Measurements from ENCODE around the gene ZNF423.

The ZNF423 gene

DNA sequence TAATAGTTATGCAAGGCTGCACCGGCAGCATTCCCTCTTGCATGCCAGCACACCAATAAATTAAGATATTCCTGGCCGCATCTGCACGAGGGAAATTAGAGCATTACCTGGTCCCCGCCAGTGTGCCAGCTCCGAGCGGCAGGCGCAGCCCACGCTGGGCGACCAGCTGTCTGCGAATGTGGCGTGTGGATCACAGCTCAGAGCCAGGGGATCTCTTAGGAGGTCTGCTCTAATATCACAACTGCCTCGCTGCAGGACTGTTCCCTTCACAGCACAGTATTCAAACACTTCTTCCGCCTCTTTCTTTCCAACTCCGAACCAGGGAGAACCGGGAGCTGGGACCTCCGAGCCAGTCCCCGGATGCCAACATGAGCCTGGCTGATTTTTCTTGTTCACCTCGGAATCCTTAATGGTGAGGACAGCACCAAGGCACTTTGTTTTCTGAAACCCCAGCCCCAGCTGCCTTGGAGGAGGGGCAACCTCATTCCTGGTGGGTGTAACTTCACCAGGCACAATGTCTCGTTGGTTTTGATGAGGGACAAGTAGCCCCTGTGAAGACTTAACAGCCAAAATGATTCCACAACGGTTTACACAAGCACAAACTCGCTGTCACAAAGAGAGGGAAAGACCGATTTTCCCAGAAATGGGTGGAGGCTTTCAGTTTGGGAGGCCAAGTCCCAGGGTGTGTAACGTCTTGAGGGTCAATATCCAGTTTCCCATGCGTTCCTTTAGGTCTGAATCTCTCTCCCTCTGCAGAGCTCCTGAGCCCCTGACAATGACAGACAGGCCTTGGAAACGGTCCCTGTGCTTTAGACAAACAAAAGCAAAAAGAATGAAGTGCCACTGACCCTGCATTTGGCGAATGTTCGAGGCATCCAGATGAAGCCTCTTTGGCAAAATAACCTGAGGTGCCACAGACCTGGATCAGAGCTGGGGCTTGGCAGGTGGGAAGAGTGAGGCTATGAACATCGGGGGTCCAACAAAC lies 269.2 kb downstream of the ZNF423 start:
- ChIA-PET POLR2A (no interaction called here), CTCF (no interaction called here)
- DNase-seq (ENCODE audit: extremely low spot score), result no peak
- no peak for TF ChIP-seq SUZ12 (IDR thresholded peaks at IDR 0.05)
- TF ChIP-seq HDGF (IDR thresholded peaks at IDR 0.05; ENCODE audit: borderline replicate concordance), result no peak
- TF ChIP-seq ARNT (IDR thresholded peaks at IDR 0.05), result no peak
- no peak for TF ChIP-seq ZNF384 (IDR thresholded peaks at IDR 0.05)
- TF ChIP-seq L3MBTL2 (conservative IDR thresholded peaks at IDR 0.05), result no peak
- TF ChIP-seq TARDBP (IDR thresholded peaks at IDR 0.05), result no peak
- no peak for TF ChIP-seq NFRKB (IDR thresholded peaks at IDR 0.05)
- no peak for TF ChIP-seq FOXK2 (IDR thresholded peaks at IDR 0.05)
- TF ChIP-seq, protein P1, sequence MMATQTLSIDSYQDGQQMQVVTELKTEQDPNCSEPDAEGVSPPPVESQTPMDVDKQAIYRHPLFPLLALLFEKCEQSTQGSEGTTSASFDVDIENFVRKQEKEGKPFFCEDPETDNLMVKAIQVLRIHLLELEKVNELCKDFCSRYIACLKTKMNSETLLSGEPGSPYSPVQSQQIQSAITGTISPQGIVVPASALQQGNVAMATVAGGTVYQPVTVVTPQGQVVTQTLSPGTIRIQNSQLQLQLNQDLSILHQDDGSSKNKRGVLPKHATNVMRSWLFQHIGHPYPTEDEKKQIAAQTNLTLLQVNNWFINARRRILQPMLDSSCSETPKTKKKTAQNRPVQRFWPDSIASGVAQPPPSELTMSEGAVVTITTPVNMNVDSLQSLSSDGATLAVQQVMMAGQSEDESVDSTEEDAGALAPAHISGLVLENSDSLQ (IDR thresholded peaks at IDR 0.05), result no peak
- TF ChIP-seq FOXM1 (IDR thresholded peaks at IDR 0.05; ENCODE audit: borderline replicate concordance), result no peak
- TF ChIP-seq SP1 (IDR thresholded peaks at IDR 0.05), result no peak
- no peak for TF ChIP-seq FOXA1 (IDR thresholded peaks at IDR 0.05)

DNA sequence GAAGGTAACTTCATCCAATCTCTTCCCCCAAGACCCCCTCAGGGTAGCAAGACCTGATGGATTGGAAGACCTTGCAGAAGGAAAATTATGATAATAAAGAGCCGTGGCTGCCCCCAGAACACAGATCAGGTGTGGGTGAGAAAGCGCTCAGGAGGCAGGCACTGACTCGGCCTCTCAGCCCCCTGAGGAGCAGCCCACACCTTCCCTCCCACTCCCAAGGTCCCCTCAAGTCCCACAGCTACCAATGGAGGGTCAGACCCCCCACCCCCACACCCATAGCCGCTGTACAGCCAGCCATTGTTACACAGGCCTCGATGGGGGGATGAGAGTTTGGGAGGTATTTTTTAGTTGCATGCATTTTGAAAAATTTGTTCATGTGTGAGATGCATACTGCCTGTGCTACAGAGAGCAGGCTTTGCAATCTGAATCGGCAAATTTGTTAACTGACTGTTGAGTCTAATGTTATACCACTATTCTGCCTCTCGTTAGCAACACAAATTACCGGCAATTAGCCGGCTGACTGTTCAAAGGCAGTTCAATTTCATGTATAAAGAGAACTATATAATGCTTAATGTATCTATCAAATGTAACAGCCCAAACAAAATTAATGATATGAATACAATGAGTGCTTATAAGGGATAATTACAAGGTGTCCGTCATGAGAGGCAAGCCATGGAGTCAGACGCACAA lies 270.6 kb downstream of the ZNF423 start:
- POLR2A ChIA-PET, result no interaction called here
- no peak for TF ChIP-seq ELF4 (IDR thresholded peaks at IDR 0.05)
- CTCF ChIA-PET, result no interaction called here
- no peak for DNase-seq (ENCODE audit: extremely low spot score)

DNA sequence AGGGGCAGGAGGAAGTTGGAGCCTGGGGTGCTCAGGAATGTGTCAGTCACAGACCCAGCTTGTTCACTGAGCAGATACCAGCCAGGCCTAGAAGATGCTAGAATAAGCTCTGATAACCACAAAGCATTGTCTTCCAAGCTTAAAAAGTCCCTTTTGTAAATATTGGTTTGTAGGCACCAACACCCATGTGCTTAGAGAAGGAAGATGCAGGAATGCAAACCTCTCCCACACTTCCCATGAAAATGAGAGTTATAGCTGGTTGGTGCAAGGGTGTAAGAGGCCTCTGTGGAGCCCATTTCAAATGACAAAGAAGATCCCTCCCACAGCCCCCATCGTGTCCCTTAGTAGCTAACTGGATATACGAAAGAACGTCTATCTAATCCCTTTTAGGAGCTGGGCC lies 272.0 kb downstream of the ZNF423 start:
- CTCF ChIA-PET, result interaction anchor here (0.9 to 1.2 kb wide), 2 partner anchors 9 to 12 kb away, joined by 4 to 5 read pairs; no protein-coding TSS in a partner anchor
- DNase-seq (ENCODE audit: extremely low spot score), result no peak
- POLR2A ChIA-PET, result no interaction called here
- TF ChIP-seq ZNF384 (IDR thresholded peaks at IDR 0.05) (no peak), FOXM1 (IDR thresholded peaks at IDR 0.05; ENCODE audit: borderline replicate concordance) (no peak), LEF1 (IDR thresholded peaks at IDR 0.05; ENCODE audit: borderline replicate concordance) (no peak)

DNA sequence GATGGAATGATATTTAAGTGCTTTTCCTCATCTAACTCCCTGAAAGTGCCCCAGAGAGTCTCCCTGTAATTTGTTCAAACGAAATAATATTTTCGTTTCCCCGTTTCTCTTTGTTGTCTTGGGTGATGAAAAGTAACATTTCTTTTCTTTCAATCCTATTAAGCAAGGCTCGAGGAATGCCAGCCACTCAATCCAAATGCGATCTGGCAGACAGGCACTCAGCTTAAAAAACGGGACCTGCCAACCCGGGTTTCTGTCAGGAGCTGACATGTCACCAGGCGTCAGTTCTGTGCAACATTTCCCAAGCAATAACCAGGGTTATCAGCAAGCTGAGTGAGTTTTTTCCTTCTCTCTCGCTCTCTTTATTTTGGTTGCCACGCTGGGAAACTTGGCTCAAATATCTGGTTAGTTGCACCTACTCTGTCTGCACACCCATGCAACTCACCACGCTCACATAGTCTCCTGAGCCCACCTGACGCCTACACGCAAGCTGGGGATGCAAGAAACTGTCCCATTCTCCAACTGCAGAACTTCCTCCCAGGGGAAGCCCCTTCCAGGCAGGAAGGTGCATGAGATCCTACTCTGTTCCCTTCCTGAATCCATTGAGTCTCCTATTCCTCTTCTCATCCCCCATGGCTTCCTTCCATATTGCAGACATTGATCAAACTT lies 274.1 kb downstream of the ZNF423 start:
- CTCF ChIA-PET, result no interaction called here
- TF ChIP-seq LEF1 (IDR thresholded peaks at IDR 0.05; ENCODE audit: borderline replicate concordance), result no peak
- TF ChIP-seq ARNT (IDR thresholded peaks at IDR 0.05), result no peak
- no peak for TF ChIP-seq ZNF384 (IDR thresholded peaks at IDR 0.05)
- TF ChIP-seq SUZ12 (IDR thresholded peaks at IDR 0.05), result no peak
- TF ChIP-seq BHLHE40 (IDR thresholded peaks at IDR 0.05; ENCODE audit: borderline replicate concordance), result no peak
- TF ChIP-seq FOXA1 (IDR thresholded peaks at IDR 0.05), result no peak
- no peak for TF ChIP-seq FOXK2 (IDR thresholded peaks at IDR 0.05)
- TF ChIP-seq TARDBP (IDR thresholded peaks at IDR 0.05), result no peak
- TF ChIP-seq, protein P1 (IDR thresholded peaks at IDR 0.05), result no peak
- DNase-seq (ENCODE audit: extremely low spot score), result no peak
- POLR2A ChIA-PET, result no interaction called here

DNA sequence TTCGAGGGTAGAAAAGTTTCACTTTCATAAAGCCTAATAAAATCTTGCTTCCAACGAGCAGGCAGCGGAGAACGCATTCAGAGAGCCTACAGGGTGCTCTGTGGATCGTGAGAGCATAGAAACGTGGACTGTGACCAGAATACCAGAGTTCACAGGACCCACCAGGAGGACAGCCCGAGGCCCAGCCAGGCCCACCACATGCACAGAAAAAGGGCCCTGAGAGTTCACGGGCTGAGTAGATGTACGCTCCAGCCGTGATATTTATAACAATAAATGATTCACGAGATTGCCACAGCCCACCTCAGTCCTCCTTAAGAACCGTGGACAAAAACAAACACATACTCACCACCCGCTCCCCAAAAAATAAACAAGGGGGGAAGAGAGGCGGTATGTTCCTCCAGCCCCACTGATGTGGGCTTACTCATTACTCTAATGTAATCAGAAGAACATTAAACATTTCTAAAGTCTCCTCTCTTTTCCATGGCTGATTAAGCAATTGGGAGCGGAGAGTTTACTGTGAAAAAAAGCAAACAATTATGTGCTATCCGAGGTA lies 275.1 kb downstream of the ZNF423 start:
- ChIA-PET CTCF (interaction anchor here (0.6 kb wide), 1 partner anchor 13 kb away, joined by 4 read pairs; no protein-coding TSS in a partner anchor), POLR2A (no interaction called here)
- no peak for DNase-seq (ENCODE audit: extremely low spot score)

More for the DNA sequence above, 275.1 kb downstream of the ZNF423 start:
- no peak for TF ChIP-seq NFRKB (IDR thresholded peaks at IDR 0.05)
- TF ChIP-seq L3MBTL2 (conservative IDR thresholded peaks at IDR 0.05), result no peak
- TF ChIP-seq FOXM1 (IDR thresholded peaks at IDR 0.05; ENCODE audit: borderline replicate concordance), result no peak
- TF ChIP-seq, protein P1 (IDR thresholded peaks at IDR 0.05), result no peak
- TF ChIP-seq BHLHE40 (IDR thresholded peaks at IDR 0.05; ENCODE audit: borderline replicate concordance), result no peak
- TF ChIP-seq LEF1 (IDR thresholded peaks at IDR 0.05; ENCODE audit: borderline replicate concordance), result no peak
- TF ChIP-seq ARNT (IDR thresholded peaks at IDR 0.05), result no peak
- no peak for TF ChIP-seq SUZ12 (IDR thresholded peaks at IDR 0.05)
- no peak for TF ChIP-seq TARDBP (IDR thresholded peaks at IDR 0.05)
- no peak for TF ChIP-seq ELF4 (IDR thresholded peaks at IDR 0.05)
- no peak for TF ChIP-seq FOXK2 (IDR thresholded peaks at IDR 0.05)
